ENCODE data around the gene CROCC2. TPM values are rescaled to one million over a fixed set of nuclear protein-coding genes. Genes with fewer than 3 reads are reported as not detected.

The CROCC2 gene
- total RNA-seq, 4 donors from 2014 or later = 0.10 TPM; not detected in 3

Other genes with a start within 250 kb of the CROCC2 start
- not detected for gene AQP12B, start 223.5 kb upstream of the CROCC2 start, total RNA-seq
- gene AQP12A, start 214.5 kb upstream of the CROCC2 start, total RNA-seq = not detected
- 1 to 10 TPM in 3 of 4 donors, under 1 TPM in 1; 0.76 to 4.3 (median 3.0) TPM for gene KIF1A, start 86.1 kb upstream of the CROCC2 start, total RNA-seq
- not detected for gene AGXT, start 37.5 kb upstream of the CROCC2 start, total RNA-seq
- 100 to 1,000 TPM in 1 of 4 donors, 10 to 100 TPM in 3; 41.3 to 121 (median 69.1) TPM for gene MAB21L4, start 10.2 kb upstream of the CROCC2 start, total RNA-seq
- 10 to 100 TPM in 3 of 4 donors, 1 to 10 TPM in 1; 9.0 to 18.4 (median 17.1) TPM for gene SNED1, start 92.3 kb downstream of the CROCC2 start, total RNA-seq
- gene MTERF4, start 196.0 kb downstream of the CROCC2 start, total RNA-seq = 10 to 100 TPM; 26.4 to 58.2 (median 44.7) TPM
- gene PASK, start 243.1 kb downstream of the CROCC2 start, total RNA-seq = 10 to 100 TPM in 1 of 4 donors, 1 to 10 TPM in 3; 4.8 to 11.9 (median 6.5) TPM
- gene PPP1R7, start 244.1 kb downstream of the CROCC2 start, total RNA-seq = 10 to 100 TPM; 36.8 to 68.7 (median 56.4) TPM

All from lower leg skin (tissue), 4 donors.